ENCODE data around the gene BCL2L1. TPM values are rescaled to one million over a fixed set of nuclear protein-coding genes. Genes with fewer than 3 reads are reported as not detected.

BCL2L1 gene
- polyA plus RNA-seq, 1 of the 3 experiments (the other 2 are of a cell fraction) = 99.9 TPM

- TF ChIP-seq GATA2 (CRISPR knock-in tag; IDR thresholded peaks at IDR 0.05) (no peak), REST (IDR thresholded peaks at IDR 0.05; ENCODE audit: low read depth, low read length) (0 out of 2 replicates have a peak, but pooled peaks have one; percentile 13), PBX3 (IDR thresholded peaks at IDR 0.05) (no peak), IRF3 (IDR thresholded peaks at IDR 0.05; ENCODE audit: low read depth, low read length) (peak; percentile 50; the same call in 1 of the 2 replicates)
Observed at GRCh38 chr20:31738729-31739549, 16.3 kb upstream of the BCL2L1 start, which contains the start of gene TPX2 (continued).

- Histone ChIP-seq H3K9ac (no peak overlapping the region), H3F3A (replicated peaks; ENCODE audit: insufficient read depth) (no peaks in the 10 kb centered on the region), H3K4me3 (ENCODE audit: low read depth in 2 of 2, low read length in 1 of 2) (no peak overlapping the region), H2AFZ (ENCODE audit: low read depth) (peak overlapping the region; percentile 42; the same call in 1 of the 2 replicates), H3K36me3 (replicated peaks in 1 of 2; ENCODE audit: control insufficient read depth in 1 of 2, insufficient read depth in 2 of 2, low read length in 1 of 2) (no peaks in the 10 kb centered on the region), H3K4me2 (no peak overlapping the region), H3K4me1 (ENCODE audit: control insufficient read depth in 1 of 2, insufficient read depth in 2 of 2, low read depth in 1 of 2, low read length in 1 of 2) (no peaks in the 10 kb centered on the region), H4K20me1 (ENCODE audit: insufficient read depth) (no peaks in the 10 kb centered on the region), H3K27ac (ENCODE audit: low read depth in 2 of 2, low read length in 1 of 2) (0 out of 4 replicates have a peak overlapping the region, but pooled peaks of 1 of the 2 experiments have one; percentile 18), H3K27me3 (ENCODE audit: insufficient read depth) (no peaks in the 10 kb centered on the region), H3K9me3 (no peaks in the 10 kb centered on the region), H3K79me2 (ENCODE audit: insufficient read depth) (no peaks in the 10 kb centered on the region), H3K9me2 (no peaks in the 10 kb centered on the region)
- DNase-seq = no peak
- CTCF ChIA-PET = interaction anchor here (1.0 to 2.3 kb wide), 3 partner anchors 69 to 300 kb away, joined by 3 to 6 read pairs (median 4); no protein-coding TSS in a partner anchor
- 80% methylated on average over 5 of the region's 6 CpGs for WGBS (ENCODE audit: low lambda C conversion rate)
- POLR2A ChIA-PET = no interaction called here
- no peak for TF ChIP-seq IRF3 (IDR thresholded peaks at IDR 0.05; ENCODE audit: low read depth, low read length)
- TF ChIP-seq RAD21 (IDR thresholded peaks at IDR 0.05; ENCODE audit: low read length) = no peak
- no peak for TF ChIP-seq USF2 (IDR thresholded peaks at IDR 0.05; ENCODE audit: borderline replicate concordance, low read depth, low read length)
- TF ChIP-seq USF1 (IDR thresholded peaks at IDR 0.05; ENCODE audit: borderline replicate concordance, low read depth) = no peak
- no peak for TF ChIP-seq YY1 (IDR thresholded peaks at IDR 0.05; ENCODE audit: low read depth)
- no peak for TF ChIP-seq POLR2AphosphoS5 (IDR thresholded peaks at IDR 0.05; ENCODE audit: low read depth, low read length)
- no peak for TF ChIP-seq MAX (IDR thresholded peaks at IDR 0.05; ENCODE audit: low read depth)
Observed at GRCh38 chr20:31731321-31731717, 8.7 kb upstream of the BCL2L1 start.

All from SK-N-SH (cell line).